Pancreas (tissue), 10 donors: ENCODE measurements around the gene RPL32. TPM values are rescaled to one million over a fixed set of nuclear protein-coding genes. Genes with fewer than 3 reads are reported as not detected.

ENCODE experiments used
- ATAC-seq, 4 donors: fragments of 200-7000 bp; cut with Tn5 transposase; one replicate each; pipeline versions ENCODE4 v1.8.0 to v1.9.1; 2020; ENCODE audit warnings: mild to moderate bottlenecking in 4 of 4, moderate library complexity in 4 of 4
- DNase-seq, 6 donors: peaks; one replicate each; pipeline ENCODE4 v3.0.0-alpha.2; 2020
- FAIRE-seq: peaks from 2 replicates; lab custom pipeline; 2012; peaks lifted over from hg19 to GRCh38; lab: Jason Lieb, UNC
- H3K27ac ChIP-seq, 4 donors: fragments of 200-600 bp; sonication (generic); 1 replicate in 3 of 4; 2 replicates in 1 of 4; pipeline versions ENCODE4 v1.5.0 to v1.8.0; 2020
- H3K27me3 ChIP-seq, 4 donors: fragments of 200-600 bp; one replicate each; pipeline ENCODE4 v1.8.0; 2021
- H3K36me3 ChIP-seq, 3 donors: fragments of 200-600 bp; sonication (generic) in 1 of 3; one replicate each; pipeline versions ENCODE4 v1.5.0 to v1.8.0; 2020 to 2021
- H3K4me1 ChIP-seq, 3 donors: fragments of 200-600 bp; one replicate each; pipeline ENCODE4 v1.8.0; 2021
- H3K4me3 ChIP-seq, 4 donors: fragments of 200-600 bp; sonication (generic) in 2 of 4; one replicate each; pipeline versions ENCODE4 v1.5.0 to v1.8.0; 2020 to 2021
- H3K9me3 ChIP-seq, 4 donors: fragments of 200-600 bp; one replicate each; pipeline ENCODE4 v1.8.0; 2021
- CTCF ChIP-seq, 4 donors: fragments of 200-600 bp; sonication (generic) in 3 of 4; IDR thresholded peaks; one replicate each; pipeline versions ENCODE4 v1.5.0 to v1.8.0; 2021; ENCODE audit warnings: antibody characterized with exemption in 4 of 4
- WGBS, 2 donors: extraction: QIAGEN DNeasy Blood & Tissue Kit; methylation state at CpG; one replicate each; pipeline ENCODE4 v1.1.7; 2013; 5-methylcytosine and 5-hydroxymethylcytosine counted together
- intact Hi-C, 3 donors: fragments of 100-400 bp; cut with DNase I; formaldehyde crosslinking; loops; one replicate each; pipeline versions ENCODE4 v1.11.1 to v1.14.2; 2022
- polyA plus RNA-seq, 2 donors: library from polyadenylated mRNA; stranded (reverse); fragments of 200-250 nt; gene quantifications; one replicate each; pipeline ENCODE4 v1.2.3, GENCODE V29; 2013
- total RNA-seq, 6 donors: library from RNA; stranded (reverse); fragmentation: NEBNext Ultra II Directional in 4 of 6; extraction: Animal tissue kit (Norgen Biotek cat#: 25700) in 4 of 6; gene quantifications; one replicate each; pipeline versions ENCODE4 v1.2.1 to v1.2.4, GENCODE V29; 2021 to 2023
- donor health status: healthy with polysubstance abuse.
- donor health status: DM: no; HTN: no; CAD: no; lungs with moderate emphysema.
- donor health status: DM: no; HTN: no; CAD: no.
- donor health status: control.
- donor health status: control.
- donor health status: Bipolar disorder and iron deficiency.
- donor health status: DM: yes; HTN: yes; CAD: no.
- donor health status: DM: no; HTN: no; CAD: no.
- donor health status: DM: no; HTN: no; CAD: no.
- donor health status: DM: yes; HTN: yes; CAD: no.

Gene RPL32
- total and polyA plus RNA-seq, 8 donors: 931 to 1,793 (median 1,293) TPM

GRCh38 chr3:12871404-12871983 is 30.1 kb upstream of the RPL32 start:
- DNase-seq (no peak), FAIRE-seq (no peak), ATAC-seq (no peak)
- H3K9me3 ChIP-seq: no peaks in the 10 kb centered on the region
- no peaks in the 10 kb centered on the region for H3K36me3 ChIP-seq
- no peaks in the 10 kb centered on the region for H3K27me3 ChIP-seq
- peaks cover 0 to 4% (median 3%) of the 10 kb centered on the region in 3 donors for H3K4me1 ChIP-seq
- WGBS, 2 donors: 64 to 68% methylated on average over 12 of the region's 12 CpGs
- intact Hi-C loops: loop anchor here in 1 of 3 donors (10.0 kb wide), 1 partner anchor 113 kb away; no protein-coding TSS in a partner anchor
- no peak overlapping the region for H3K27ac ChIP-seq
- H3K4me3 ChIP-seq: no peak overlapping the region
- TF ChIP-seq CTCF (IDR thresholded peaks at IDR 0.05): no peak

- WGBS, 2 donors: 67 to 72% methylated on average over 9 of the region's 9 CpGs
- FAIRE-seq (no peak), DNase-seq (no peak), ATAC-seq (no peak)
- Histone ChIP-seq H3K27ac (no peak overlapping the region), H3K27me3 (no peaks in the 10 kb centered on the region), H3K9me3 (no peaks in the 10 kb centered on the region), H3K4me3 (no peak overlapping the region), H3K36me3 (no peaks in the 10 kb centered on the region), H3K4me1 (peaks cover 0 to 4% (median 3%) of the 10 kb centered on the region in 3 donors)
- intact Hi-C loops: loop anchor here in 1 of 3 donors (10.0 kb wide), 1 partner anchor 114 kb away; no protein-coding TSS in a partner anchor
- TF ChIP-seq CTCF (IDR thresholded peaks at IDR 0.05): no peak
These were observed 29.6 kb upstream of the RPL32 start for GRCh38 chr3:12870942-12871341.

- H3K27ac ChIP-seq: no peak overlapping the region
- 16 to 20% methylated on average over 17 to 28 of the region's 28 CpGs for WGBS, 2 donors
- FAIRE-seq (no peak), DNase-seq (peak in 4 of 6 donors; percentile 39 to 70 (median 56)), ATAC-seq (peak; percentile 67 to 82 (median 78))
- peaks cover 0 to 4% (median 3%) of the 10 kb centered on the region in 3 donors for H3K4me1 ChIP-seq
- TF ChIP-seq CTCF (IDR thresholded peaks at IDR 0.05): no peak
- H3K36me3 ChIP-seq: no peaks in the 10 kb centered on the region
- H3K27me3 ChIP-seq: no peaks in the 10 kb centered on the region
- intact Hi-C loops: no loop called here
- H3K9me3 ChIP-seq: no peaks in the 10 kb centered on the region
- no peak overlapping the region for H3K4me3 ChIP-seq
These were observed 27.8 kb upstream of the RPL32 start for GRCh38 chr3:12869035-12869621.

GRCh38 chr3:12868039-12869034 is 27.0 kb upstream of the RPL32 start:
- H3K27ac ChIP-seq: no peak overlapping the region
- intact Hi-C loops: no loop called here
- H3K9me3 ChIP-seq: no peaks in the 10 kb centered on the region
- no peaks in the 10 kb centered on the region for H3K36me3 ChIP-seq
- TF ChIP-seq CTCF (IDR thresholded peaks at IDR 0.05): peak; percentile 50 to 90 (median 79)
- peak; percentile 71 to 90 (median 78) for DNase-seq
- peaks cover 0 to 4% (median 3%) of the 10 kb centered on the region in 3 donors for H3K4me1 ChIP-seq
- no peak for FAIRE-seq
- 29 to 30% methylated on average over 45 of the region's 45 CpGs for WGBS, 2 donors
- peak; percentile 92 to 98 (median 96) for ATAC-seq
- H3K27me3 ChIP-seq: no peaks in the 10 kb centered on the region
- no peak overlapping the region for H3K4me3 ChIP-seq
